K562 (cell line): ENCODE results near the gene MVD. TPM values are rescaled to one million over a fixed set of nuclear protein-coding genes. Genes with fewer than 3 reads are reported as not detected.
A peak's percentile ranks its signal among the peaks of the same experiment; 100 is the strongest.

ENCODE experiments used
- ATAC-seq: fragments of 200-7000 bp; cut with Tn5 transposase; 3 replicates; pipeline ENCODE4 v1.9.1; 2020; ENCODE audit warnings: moderate library complexity
- BruUV-seq: library from RNA; stranded (reverse); fragments of 400-500 nt; replicated peaks from 2 replicates; lab custom pipeline; 2021; lab: Mats Ljungman, UMichigan
- CTCF ChIA-PET: fragments of 300-600 bp; formaldehyde crosslinking; extraction: SDS; loops from one replicate; lab custom pipeline; 2021; ENCODE audit warnings: low intra/inter-chr PET ratio; lab: Yijun Ruan, JAX
- POLR2A ChIA-PET: fragments of 300-600, 350-650 bp; sonication (Branson Sonifier 250); formaldehyde crosslinking; extraction: SDS; loops from one replicate; lab custom pipeline; 2021; ENCODE audit warnings: antibody characterized with exemption, inconsistent platforms; lab: Yijun Ruan, JAX
- DNase-seq, 4 experiments: peaks; one replicate each; pipeline versions ENCODE4 v3.0.0 to v3.0.0-alpha.2; 2011 to 2018; ENCODE audit warnings: low spot score in 3 of 4, mixed read lengths in 3 of 4; ENCODE audit errors: extremely low read depth in 1 of 4
- FAIRE-seq: peaks from 2 replicates; lab custom pipeline; 2011; peaks lifted over from hg19 to GRCh38; lab: Jason Lieb, UNC
- H2AFZ ChIP-seq: 2 replicates; pipeline ENCODE4 v1.6.0; 2011; ENCODE audit warnings: low read depth, low read length, control low read depth, inconsistent platforms
- H3K27ac ChIP-seq: fragments of 200-600 bp; 3 replicates; pipeline ENCODE4 v1.8.0; 2011; ENCODE audit warnings: low read depth, mild to moderate bottlenecking, control low read depth, inconsistent platforms, low read length, moderate library complexity, mixed read lengths; ENCODE audit errors: extremely low read depth
- H3K27me3 ChIP-seq, 2 experiments: fragments of 300-600 bp in 1 of 2; 2 replicates in 1 of 2; 3 replicates in 1 of 2; pipeline versions ENCODE4 v1.6.0 to v1.8.0; 2011; ENCODE audit warnings: inconsistent platforms in 2 of 2, low read length in 2 of 2, mild to moderate bottlenecking in 1 of 2, mixed read lengths in 1 of 2, moderate library complexity in 1 of 2; ENCODE audit not compliant: control insufficient read depth in 2 of 2, insufficient read depth in 2 of 2
- H3K36me3 ChIP-seq: fragments of 300-600 bp; 3 replicates; pipeline ENCODE4 v1.8.0; 2011; ENCODE audit warnings: mild to moderate bottlenecking, low read length, inconsistent platforms; ENCODE audit not compliant: control insufficient read depth, insufficient read depth
- H3K4me1 ChIP-seq, 2 experiments: fragments of 200-600 bp in 1 of 2; replicated peaks in 1 of 2; 2 replicates in 1 of 2; 3 replicates in 1 of 2; pipeline versions ENCODE4 v1.5.1 to v1.8.0; 2011; ENCODE audit warnings: inconsistent platforms in 2 of 2, low read length in 2 of 2, mild to moderate bottlenecking in 1 of 2, mixed read lengths in 1 of 2, moderate library complexity in 1 of 2; ENCODE audit not compliant: control insufficient read depth in 2 of 2, insufficient read depth in 2 of 2
- H3K4me2 ChIP-seq: 2 replicates; pipeline ENCODE4 v1.6.1; 2011; ENCODE audit warnings: low read length, control low read depth, inconsistent platforms, mixed read lengths; ENCODE audit not compliant: insufficient read depth
- H3K4me3 ChIP-seq: fragments of 200-600 bp; sonication (generic), shearing (Covaris generic); 2 replicates; pipeline ENCODE4 v1.5.1; 2016; ENCODE audit warnings: control low read depth, inconsistent platforms
- H3K79me2 ChIP-seq: fragments of 200-600 bp; 3 replicates; pipeline ENCODE4 v1.8.0; 2011; ENCODE audit warnings: low read length, inconsistent platforms; ENCODE audit not compliant: control insufficient read depth, insufficient read depth
- H3K9ac ChIP-seq, 2 experiments: 2 replicates each; pipeline versions ENCODE4 v1.6.0 to v1.6.1; 2011; ENCODE audit warnings: low read depth in 2 of 2, low read length in 2 of 2, control low read depth in 1 of 2, inconsistent platforms in 1 of 2, mild to moderate bottlenecking in 1 of 2, mixed read lengths in 1 of 2; ENCODE audit not compliant: insufficient read depth in 1 of 2
- H3K9me1 ChIP-seq: one replicate; pipeline ENCODE4 v1.6.0; 2011; ENCODE audit warnings: inconsistent platforms, mild to moderate bottlenecking, low read length, moderate library complexity; ENCODE audit not compliant: control insufficient read depth, insufficient read depth
- H3K9me3 ChIP-seq: replicated peaks from 2 replicates; pipeline ENCODE4 v1.5.1; 2011; ENCODE audit warnings: low read depth, low read length, inconsistent platforms; ENCODE audit not compliant: control insufficient read depth, insufficient read depth
- H4K20me1 ChIP-seq: replicated peaks from 2 replicates; pipeline ENCODE4 v1.6.1; 2011; ENCODE audit warnings: low read length, inconsistent platforms, mixed read lengths; ENCODE audit not compliant: control insufficient read depth, insufficient read depth
- CTBP1 ChIP-seq: fragments of 450-650 bp; IDR thresholded peaks from 2 replicates; pipeline ENCODE4 v1.6.1; 2016; ENCODE audit warnings: borderline replicate concordance
- MBD2 ChIP-seq: sonication (generic); IDR thresholded peaks from 2 replicates; pipeline ENCODE4 v1.6.1; 2016; ENCODE audit warnings: low read depth, borderline replicate concordance
- TEAD4 ChIP-seq, 2 experiments: sonication (generic) in 1 of 2; formaldehyde crosslinking in 1 of 2; IDR thresholded peaks; 2 replicates each; pipeline versions ENCODE4 v1.6.1 to v1.8.0; 2012 to 2022; ENCODE audit warnings: borderline replicate concordance in 1 of 2, inconsistent platforms in 1 of 2, low read length in 1 of 2, mild to moderate bottlenecking in 1 of 2, missing genetic modification reagents in 1 of 2
- WHSC1 ChIP-seq: IDR thresholded peaks from one replicate; pipeline ENCODE4 v1.6.1; 2012; ENCODE audit warnings: low read length, control low read depth, inconsistent platforms
- YY1 ChIP-seq, 3 experiments: IDR thresholded peaks; 2 replicates each; pipeline ENCODE4 v1.6.1; 2011; ENCODE audit warnings: low read length in 2 of 3, mild to moderate bottlenecking in 2 of 3, moderate library complexity in 2 of 3, borderline replicate concordance in 1 of 3, control low read depth in 1 of 3, low read depth in 1 of 3; ENCODE audit not compliant: insufficient read depth in 3 of 3, insufficient replicate concordance in 2 of 3, control insufficient read depth in 1 of 3, insufficient read length in 1 of 3; ENCODE audit errors: extremely low read depth in 1 of 3
- WGBS: fragments of 100-300 bp; shearing (Covaris generic); methylation state at CpG from one replicate; pipeline ENCODE4 v1.1.6; 2016; ENCODE audit warnings: low coverage, mixed read lengths; ENCODE audit not compliant: insufficient coverage; ENCODE audit errors: missing lambda C conversion rate; 5-methylcytosine and 5-hydroxymethylcytosine counted together
- in situ Hi-C: fragments of 300-500 bp; cut with MboI; formaldehyde crosslinking; loops from 4 replicates; pipeline ENCODE4 v1.15.0; 2018; ENCODE audit warnings: inconsistent platforms, mixed read lengths
- intact Hi-C: fragments of 100-400 bp; cut with micrococcal nuclease; formaldehyde crosslinking; loops from 2 replicates; pipeline ENCODE4 v1.14.2; 2022
- polyA plus RNA-seq, 8 experiments: library from polyadenylated mRNA; depleted of rRNA in 4 of 8; stranded (reverse) in 5 of 8; unstranded in 3 of 8; fragments of >200 nt; fragmentation: Nextera tagmentation in 2 of 8; fragmentation: Illumina TruSeq in 1 of 8; extraction: Ambion mirVana in 2 of 8; extraction: Trizol in 1 of 8; gene quantifications; 2 replicates each; pipeline versions ENCODE4 v1.2.1 to v1.2.3, GENCODE V29; 2011 to 2014; ENCODE audit warnings: inconsistent platforms in 1 of 8, missing spikeins in 1 of 8
- total RNA-seq, 7 experiments: library from RNA; depleted of rRNA in 6 of 7; stranded (reverse); fragments of >200 nt in 6 of 7; fragmentation: Illumina TruSeq in 2 of 7; extraction: Trizol in 2 of 7; gene quantifications; 2 replicates each; pipeline versions ENCODE4 v1.2.1 to v1.2.3, GENCODE V29; 2011 to 2021; ENCODE audit warnings: low replicate concordance in 1 of 7
- TF ChIP-seq, protein P1 (sequence below): sonication (generic); formaldehyde crosslinking; IDR thresholded peaks from 2 replicates; pipeline ENCODE4 v1.8.1; 2023; ENCODE audit warnings: mild to moderate bottlenecking, missing genetic modification reagents

MVD gene
- total and polyA plus RNA-seq, 9 of the 15 experiments (the other 6 are each of a cell fraction or from before 2014, with no cell fraction given): 12.2 to 141 (median 45.3) TPM

DNA sequence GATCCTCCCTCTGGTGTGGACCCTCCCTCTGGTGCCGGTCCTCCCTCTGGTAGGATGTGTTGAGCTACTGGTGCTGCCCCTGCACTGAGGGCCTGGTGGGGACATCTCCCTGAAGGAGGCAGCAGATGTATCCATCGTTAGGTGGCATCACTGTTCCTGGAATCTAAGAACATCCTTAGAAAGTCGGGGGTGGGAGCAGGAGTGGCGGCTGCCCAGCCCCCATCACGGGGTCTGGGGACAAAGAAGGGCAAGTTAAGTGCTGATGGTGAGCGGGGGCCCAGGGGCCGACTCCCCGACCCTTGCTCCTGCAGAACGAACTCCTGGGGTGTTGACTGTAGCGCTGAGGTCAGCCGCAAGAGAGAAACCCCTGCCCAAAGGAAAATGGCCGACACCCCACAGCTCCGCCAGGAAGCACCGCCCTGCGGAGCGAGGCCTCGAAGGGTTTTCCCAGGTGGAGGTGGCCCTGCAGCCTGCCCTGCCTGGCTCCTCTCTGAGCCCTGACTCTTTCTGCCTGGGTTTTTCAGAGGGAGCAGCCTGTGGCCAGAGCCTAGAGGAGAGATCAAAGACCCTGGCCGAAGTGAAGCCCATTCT, 49.0 kb upstream of the MVD start:
- peaks cover 0 to 76% of the 10 kb centered on the region in 2 experiments; a peak in 3 of 5 replicates for H3K4me1 ChIP-seq
- H3K4me2 ChIP-seq: no peak overlapping the region
- no peak; the same call in 1 of the 2 replicates for TF ChIP-seq CTBP1
- TF ChIP-seq WHSC1: no peak
- TF ChIP-seq YY1 (IDR thresholded peaks at IDR 0.05; ENCODE audit: borderline replicate concordance in 1 of 3, control insufficient read depth in 1 of 3, extremely low read depth in 1 of 3, insufficient read depth in 3 of 3, insufficient read length in 1 of 3, insufficient replicate concordance in 2 of 3, low read depth in 1 of 3, low read length in 2 of 3): peak in 1 of 3 experiments; percentile 59
- 0 out of 2 replicates have a peak, but pooled peaks have one; percentile 23 for TF ChIP-seq MBD2
- TF ChIP-seq, protein P1, sequence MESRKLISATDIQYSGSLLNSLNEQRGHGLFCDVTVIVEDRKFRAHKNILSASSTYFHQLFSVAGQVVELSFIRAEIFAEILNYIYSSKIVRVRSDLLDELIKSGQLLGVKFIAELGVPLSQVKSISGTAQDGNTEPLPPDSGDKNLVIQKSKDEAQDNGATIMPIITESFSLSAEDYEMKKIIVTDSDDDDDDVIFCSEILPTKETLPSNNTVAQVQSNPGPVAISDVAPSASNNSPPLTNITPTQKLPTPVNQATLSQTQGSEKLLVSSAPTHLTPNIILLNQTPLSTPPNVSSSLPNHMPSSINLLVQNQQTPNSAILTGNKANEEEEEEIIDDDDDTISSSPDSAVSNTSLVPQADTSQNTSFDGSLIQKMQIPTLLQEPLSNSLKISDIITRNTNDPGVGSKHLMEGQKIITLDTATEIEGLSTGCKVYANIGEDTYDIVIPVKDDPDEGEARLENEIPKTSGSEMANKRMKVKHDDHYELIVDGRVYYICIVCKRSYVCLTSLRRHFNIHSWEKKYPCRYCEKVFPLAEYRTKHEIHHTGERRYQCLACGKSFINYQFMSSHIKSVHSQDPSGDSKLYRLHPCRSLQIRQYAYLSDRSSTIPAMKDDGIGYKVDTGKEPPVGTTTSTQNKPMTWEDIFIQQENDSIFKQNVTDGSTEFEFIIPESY (CRISPR knock-in tag): peak; percentile 58; the same call in 1 of the 2 replicates
- TF ChIP-seq TEAD4 (IDR thresholded peaks at IDR 0.05; ENCODE audit: low read length): no peak
- TF ChIP-seq TEAD4 (CRISPR knock-in tag; IDR thresholded peaks at IDR 0.05; ENCODE audit: borderline replicate concordance): no peak
- H3K4me3 ChIP-seq: no peak overlapping the region
- ATAC-seq (no peak), DNase-seq (no peak), FAIRE-seq (no peak)
- ChIA-PET POLR2A (interaction anchor here (0.6 to 1.3 kb wide), 4 partner anchors 9 to 79 kb away, joined by 4 to 6 read pairs (median 4); no protein-coding TSS in a partner anchor), CTCF (no interaction called here)
- H2AFZ ChIP-seq: no peak overlapping the region
- 61% methylated on average over 17 of the region's 18 CpGs for WGBS
- in situ Hi-C loops: no loop called here
- intact Hi-C loops: no loop called here
- peaks cover 2% of the 10 kb centered on the region for H3K9me1 ChIP-seq
- 0 out of 4 replicates have a peak overlapping the region, but pooled peaks of 1 of the 2 experiments have one; percentile 23 for H3K9ac ChIP-seq
- H3K27me3 ChIP-seq: no peaks in the 10 kb centered on the region; a peak in 1 of 5 replicates
- H3K36me3 ChIP-seq: peaks cover 87% of the 10 kb centered on the region
- H3K9me3 ChIP-seq: 0 out of 2 replicates have a peak, but pooled peaks cover 2% of the 10 kb centered on the region
- H3K79me2 ChIP-seq: peaks cover 40% of the 10 kb centered on the region
- no TSS peak for BruUV-seq
- H3K27ac ChIP-seq: no peak overlapping the region
- H4K20me1 ChIP-seq: peaks cover 17% of the 10 kb centered on the region; the same call in 1 of the 2 replicates
